ENCODE results near the gene BARHL2. TPM values are rescaled to one million over a fixed set of nuclear protein-coding genes. Genes with fewer than 3 reads are reported as not detected.

The BARHL2 gene
- polyA plus RNA-seq, 1 donor (not counting 4 experiments of a cell fraction or from before 2014, with no cell fraction given): not detected

DNA sequence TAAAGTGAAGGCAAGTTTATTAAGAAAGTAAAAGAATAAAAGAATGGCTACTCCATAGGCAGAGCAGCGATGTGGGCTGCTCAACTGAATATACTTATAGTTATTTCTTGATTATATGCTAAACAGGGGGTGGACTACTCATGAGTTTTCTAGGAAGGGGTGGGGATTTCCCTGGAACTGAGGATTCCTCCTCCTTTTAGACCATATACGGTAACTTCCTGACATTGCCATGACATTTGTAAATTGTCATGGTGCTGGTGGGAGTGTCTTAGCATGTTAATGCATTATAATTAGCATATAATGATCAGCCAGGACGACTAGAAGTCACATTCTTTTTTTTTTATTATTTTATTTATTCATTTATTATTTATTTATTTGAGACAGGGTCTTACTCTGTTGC is 46.4 kb upstream of the BARHL2 start:
- Histone ChIP-seq H3K27ac (ENCODE audit: control insufficient read depth, insufficient read depth, low read length) (no peak overlapping the region), H3K4me3 (ENCODE audit: control insufficient read depth in 2 of 3, extremely low read depth in 1 of 3, insufficient read depth in 2 of 3, low read depth in 1 of 3, low read length in 3 of 3) (no peak overlapping the region), H3K79me2 (ENCODE audit: control insufficient read depth, insufficient read depth, low read length) (no peaks in the 10 kb centered on the region), H3K27me3 (ENCODE audit: control insufficient read depth, extremely low read depth, insufficient read depth, low read length) (no peaks in the 10 kb centered on the region), H3K9ac (ENCODE audit: control insufficient read depth, extremely low read depth, insufficient read depth, low read length) (no peak overlapping the region), H3K9me1 (ENCODE audit: control insufficient read depth, extremely low read depth, insufficient read depth, low read length) (no peaks in the 10 kb centered on the region), H3K36me3 (ENCODE audit: control insufficient read depth in 2 of 2, extremely low read depth in 1 of 2, insufficient read depth in 2 of 2, low read length in 2 of 2) (no peaks in the 10 kb centered on the region), H3K4me2 (ENCODE audit: control insufficient read depth, extremely low read depth, insufficient read depth, low read depth, low read length) (no peak overlapping the region), H3K9me3 (ENCODE audit: control insufficient read depth, low read depth, low read length) (no peaks in the 10 kb centered on the region), H4K20me1 (ENCODE audit: control insufficient read depth, extremely low read depth, insufficient read depth, low read length) (no peaks in the 10 kb centered on the region), H3K4me1 (ENCODE audit: control insufficient read depth, extremely low read depth, insufficient read depth, low read length) (no peaks in the 10 kb centered on the region), H2AFZ (ENCODE audit: control insufficient read depth, low read length) (no peak overlapping the region)
- FAIRE-seq: no peak
- no peak for TF ChIP-seq EZH2 (IDR thresholded peaks at IDR 0.05; ENCODE audit: low read length)
- TF ChIP-seq, protein P1, sequence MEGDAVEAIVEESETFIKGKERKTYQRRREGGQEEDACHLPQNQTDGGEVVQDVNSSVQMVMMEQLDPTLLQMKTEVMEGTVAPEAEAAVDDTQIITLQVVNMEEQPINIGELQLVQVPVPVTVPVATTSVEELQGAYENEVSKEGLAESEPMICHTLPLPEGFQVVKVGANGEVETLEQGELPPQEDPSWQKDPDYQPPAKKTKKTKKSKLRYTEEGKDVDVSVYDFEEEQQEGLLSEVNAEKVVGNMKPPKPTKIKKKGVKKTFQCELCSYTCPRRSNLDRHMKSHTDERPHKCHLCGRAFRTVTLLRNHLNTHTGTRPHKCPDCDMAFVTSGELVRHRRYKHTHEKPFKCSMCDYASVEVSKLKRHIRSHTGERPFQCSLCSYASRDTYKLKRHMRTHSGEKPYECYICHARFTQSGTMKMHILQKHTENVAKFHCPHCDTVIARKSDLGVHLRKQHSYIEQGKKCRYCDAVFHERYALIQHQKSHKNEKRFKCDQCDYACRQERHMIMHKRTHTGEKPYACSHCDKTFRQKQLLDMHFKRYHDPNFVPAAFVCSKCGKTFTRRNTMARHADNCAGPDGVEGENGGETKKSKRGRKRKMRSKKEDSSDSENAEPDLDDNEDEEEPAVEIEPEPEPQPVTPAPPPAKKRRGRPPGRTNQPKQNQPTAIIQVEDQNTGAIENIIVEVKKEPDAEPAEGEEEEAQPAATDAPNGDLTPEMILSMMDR (optimal IDR thresholded peaks at IDR 0.05 in 1 of 3, IDR thresholded peaks at IDR 0.05 in 1 of 3, conservative IDR thresholded peaks at IDR 0.05 in 1 of 3; ENCODE audit: extremely low read depth in 1 of 3, insufficient read depth in 2 of 3, low read length in 3 of 3): no peak
- no peak for DNase-seq (ENCODE audit: low read depth, low spot score)
- dilution Hi-C loops (cut with MboI; ENCODE audit: extremely low pct_ligation_motif_present, low sequenced_read_pairs): no loop called here

DNA sequence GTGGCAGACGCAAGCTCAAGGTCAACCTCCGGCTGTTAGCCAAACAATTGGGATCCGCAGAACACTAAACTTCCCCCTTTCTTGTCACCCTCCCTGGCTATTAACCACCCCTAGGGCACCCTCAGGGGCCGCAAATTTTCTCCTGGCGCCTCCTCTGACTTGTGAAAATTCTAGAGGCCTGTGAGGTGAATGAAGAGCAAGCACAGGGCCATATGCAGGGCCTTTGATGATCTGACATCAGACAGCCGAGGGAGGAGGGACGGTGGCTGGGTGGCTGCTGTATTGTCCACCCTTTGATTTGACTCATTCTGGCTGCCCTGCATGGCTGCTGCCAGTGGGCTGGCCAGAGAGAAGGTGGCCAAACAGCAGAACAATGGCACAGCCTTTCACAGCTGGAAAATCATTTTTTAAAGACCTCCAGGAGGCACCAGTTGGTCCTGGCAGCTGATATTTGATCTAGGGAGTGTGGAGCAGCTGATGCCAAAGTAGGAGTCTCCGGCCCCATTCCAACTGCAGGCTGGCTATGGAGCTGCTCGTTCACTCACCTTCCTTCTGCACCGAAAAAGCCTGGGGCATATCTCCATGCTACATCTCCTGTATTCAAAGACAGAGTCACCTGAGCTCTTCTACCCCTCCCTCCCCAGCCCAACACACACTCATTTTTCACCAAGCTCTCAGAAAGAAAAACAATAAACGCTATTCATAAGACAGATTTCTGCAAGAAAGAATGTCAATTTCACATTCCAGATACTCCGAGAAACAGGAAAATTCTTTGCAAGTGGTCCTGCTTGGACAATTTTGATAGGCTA is 44.9 kb upstream of the BARHL2 start:
- Histone ChIP-seq H3K27me3 (ENCODE audit: control insufficient read depth, extremely low read depth, insufficient read depth, low read length) (no peaks in the 10 kb centered on the region), H4K20me1 (ENCODE audit: control insufficient read depth, extremely low read depth, insufficient read depth, low read length) (no peaks in the 10 kb centered on the region), H3K27ac (ENCODE audit: control insufficient read depth, insufficient read depth, low read length) (no peak overlapping the region), H3K4me1 (ENCODE audit: control insufficient read depth, extremely low read depth, insufficient read depth, low read length) (no peaks in the 10 kb centered on the region), H3K36me3 (ENCODE audit: control insufficient read depth in 2 of 2, extremely low read depth in 1 of 2, insufficient read depth in 2 of 2, low read length in 2 of 2) (no peaks in the 10 kb centered on the region), H3K79me2 (ENCODE audit: control insufficient read depth, insufficient read depth, low read length) (no peaks in the 10 kb centered on the region), H3K9me1 (ENCODE audit: control insufficient read depth, extremely low read depth, insufficient read depth, low read length) (no peaks in the 10 kb centered on the region), H3K4me3 (ENCODE audit: control insufficient read depth in 2 of 3, extremely low read depth in 1 of 3, insufficient read depth in 2 of 3, low read depth in 1 of 3, low read length in 3 of 3) (no peak overlapping the region), H3K9ac (ENCODE audit: control insufficient read depth, extremely low read depth, insufficient read depth, low read length) (no peak overlapping the region), H3K4me2 (ENCODE audit: control insufficient read depth, extremely low read depth, insufficient read depth, low read depth, low read length) (no peak overlapping the region), H3K9me3 (ENCODE audit: control insufficient read depth, low read depth, low read length) (no peaks in the 10 kb centered on the region), H2AFZ (ENCODE audit: control insufficient read depth, low read length) (no peak overlapping the region)
- dilution Hi-C loops (cut with MboI; ENCODE audit: extremely low pct_ligation_motif_present, low sequenced_read_pairs): no loop called here
- no peak for FAIRE-seq
- TF ChIP-seq EZH2 (IDR thresholded peaks at IDR 0.05; ENCODE audit: low read length): no peak
- TF ChIP-seq, protein P1 (optimal IDR thresholded peaks at IDR 0.05 in 1 of 3, IDR thresholded peaks at IDR 0.05 in 1 of 3, conservative IDR thresholded peaks at IDR 0.05 in 1 of 3; ENCODE audit: extremely low read depth in 1 of 3, insufficient read depth in 2 of 3, low read length in 3 of 3): no peak
- DNase-seq (ENCODE audit: low read depth, low spot score): no peak

Data from keratinocyte (primary cell).